Fibroblast of skin of right quadriceps (primary cell): ENCODE data around the gene C2CD4C.
"Not testable (repeated sequence)": the region's sequence is repeated elsewhere in the genome, so short reads cannot be mapped to it uniquely, and the experiment has no call there.

ENCODE experiments used
- DNase-seq: peaks from one replicate; pipeline ENCODE4 v3.0.0-alpha.2; 2013

Gene C2CD4C

GRCh38 chr19:362154-362553 is 46.8 kb downstream of the C2CD4C start:
- DNase-seq: no peak

- no peak for DNase-seq
Observed at GRCh38 chr19:359653-359925, 49.4 kb downstream of the C2CD4C start.

- DNase-seq: not testable (repeated sequence)
Observed at GRCh38 chr19:355536-355935, 53.4 kb downstream of the C2CD4C start.
